Stimulated activated CD4-positive, alpha-beta T cell treated with anti-CD3 and anti-CD28 coated beads, TNF-alpha, amount 100 ng/mL, for 4 hours (primary cell): ENCODE results near the gene OR51E1.

Experiments used
- DNase-seq, 3 experiments: peaks; one replicate each; pipeline ENCODE4 v3.0.0-alpha.2; 2020; ENCODE audit warnings: low read depth in 3 of 3

Gene OR51E1

GRCh38 chr11:4654635-4655369 lies 11.0 kb downstream of the OR51E1 start:
- no peak for DNase-seq

DNA sequence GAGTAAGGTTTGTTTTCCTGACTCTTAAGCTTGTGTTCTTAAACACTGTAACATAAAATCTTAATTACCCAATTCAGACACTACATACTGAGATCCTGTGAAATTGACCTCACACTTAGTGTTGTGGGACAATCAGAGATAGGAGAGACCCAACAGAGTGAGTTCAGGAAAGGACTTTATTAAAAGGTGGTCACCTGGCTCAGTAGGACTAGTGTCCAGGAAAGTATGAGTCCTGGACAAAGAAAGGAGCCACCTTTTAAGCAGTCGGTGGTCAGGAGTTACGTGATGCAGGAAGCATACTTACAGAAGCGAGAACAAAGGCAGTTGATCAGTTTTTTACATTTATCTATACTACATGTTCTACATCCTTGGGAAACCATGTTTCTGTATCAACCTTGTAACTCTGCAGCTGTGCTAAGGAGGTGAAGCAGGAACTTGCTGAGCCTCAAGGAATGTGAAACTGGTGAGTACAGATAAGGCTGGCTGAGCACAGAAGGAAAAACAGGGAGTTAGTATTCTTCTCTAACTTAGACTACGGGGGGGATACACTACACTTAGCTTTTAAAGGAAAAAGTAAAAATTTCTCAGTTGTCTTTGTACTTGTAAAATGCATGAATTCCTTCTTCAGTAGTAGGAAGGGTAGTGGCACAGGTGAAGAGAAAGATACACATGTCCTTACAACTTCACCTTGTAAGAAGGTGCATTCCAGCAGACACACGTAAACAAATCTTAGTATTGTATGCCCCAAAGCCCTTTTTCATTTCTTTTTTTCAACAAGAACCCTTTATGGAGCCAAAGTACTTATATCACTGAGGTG lies 15.1 kb downstream of the OR51E1 start:
- DNase-seq, result no peak

DNA sequence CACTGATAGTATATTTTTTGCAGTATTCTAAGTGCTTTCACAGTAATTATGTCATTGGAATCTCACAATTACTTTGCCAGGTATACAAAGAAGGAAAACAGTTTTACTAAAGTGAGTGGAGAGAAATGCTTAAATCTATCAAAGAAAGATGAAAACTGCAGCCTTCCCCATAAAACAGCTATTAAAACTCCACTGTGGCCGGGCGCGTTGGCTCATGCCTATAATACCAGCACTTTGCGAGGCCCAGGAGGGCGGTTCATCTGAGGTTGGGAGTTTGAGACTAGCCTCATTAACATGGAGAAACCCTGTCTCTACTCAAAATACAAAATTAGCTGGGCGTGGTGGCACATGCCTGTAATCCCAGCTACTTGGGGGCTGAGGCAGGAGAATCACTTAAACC lies 19.1 kb downstream of the OR51E1 start:
- DNase-seq, result no peak

GRCh38 chr11:4664183-4664582 lies 20.4 kb downstream of the OR51E1 start:
- no peak for DNase-seq

DNA sequence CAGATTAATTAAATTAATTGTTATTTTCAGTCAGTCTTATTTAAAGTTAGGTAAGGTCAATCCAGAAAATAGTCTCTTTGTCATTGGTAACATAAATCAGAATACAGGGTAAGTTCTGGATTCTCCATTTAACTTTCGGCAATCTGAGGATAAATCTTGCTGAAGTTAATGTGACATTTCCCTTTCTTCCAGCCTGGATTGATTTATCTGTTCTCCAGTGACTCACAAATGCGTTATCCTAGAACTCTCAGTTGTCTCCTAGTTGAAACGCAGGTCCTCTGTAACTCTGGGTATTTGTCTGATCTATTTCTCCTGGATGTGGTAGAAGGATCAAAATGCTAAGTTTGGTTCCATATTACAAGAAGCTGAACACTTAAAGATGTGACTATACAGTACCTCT lies 21.0 kb downstream of the OR51E1 start:
- DNase-seq, result no peak

DNA sequence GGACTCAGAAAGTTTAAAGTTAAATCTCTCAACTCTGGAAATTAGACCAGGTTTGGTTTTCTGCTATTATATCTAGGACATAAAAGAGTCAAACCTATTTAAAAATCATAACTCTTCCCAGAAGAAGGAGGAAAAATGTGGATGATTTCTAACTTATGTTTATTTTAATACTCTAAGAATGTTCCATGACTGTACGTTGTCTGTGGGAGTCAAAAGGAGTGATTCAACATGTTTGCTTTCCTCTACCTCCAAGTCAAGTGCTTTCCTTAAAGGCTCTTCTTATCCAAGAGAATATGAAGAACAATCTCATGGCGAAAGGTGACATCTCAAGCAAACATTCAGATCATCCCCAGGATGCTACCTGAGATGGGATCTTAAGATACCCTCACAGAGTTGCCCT lies 21.6 kb downstream of the OR51E1 start:
- DNase-seq, result no peak

- DNase-seq, result no peak
Observed at GRCh38 chr11:4671741-4672140, 28.0 kb downstream of the OR51E1 start.

- DNase-seq, result no peak
Observed at GRCh38 chr11:4672470-4672869, 28.7 kb downstream of the OR51E1 start.

DNA sequence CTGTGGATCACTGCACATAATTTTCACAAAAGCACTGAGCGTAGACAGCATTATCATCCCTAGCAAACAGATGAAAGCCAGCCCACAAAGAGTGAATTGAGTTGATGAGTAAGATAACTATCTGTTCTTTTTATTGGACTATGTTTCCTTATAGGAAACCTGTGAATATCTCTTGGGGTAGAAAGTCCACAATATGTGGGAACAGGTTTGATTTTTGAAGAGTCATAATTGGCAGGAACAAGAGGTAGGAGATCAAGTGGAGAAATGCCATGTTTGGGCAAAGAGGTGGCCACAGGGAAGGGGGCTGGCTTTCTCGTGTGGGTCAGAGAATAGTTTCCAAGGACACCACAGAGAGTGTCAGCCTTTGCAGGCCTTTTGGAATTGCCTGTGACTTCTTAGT lies 30.0 kb downstream of the OR51E1 start:
- DNase-seq, result no peak

- DNase-seq, result no peak
Observed at GRCh38 chr11:4677948-4678347, 34.2 kb downstream of the OR51E1 start.

- no peak for DNase-seq
Observed at GRCh38 chr11:4680341-4680740, 36.6 kb downstream of the OR51E1 start.

GRCh38 chr11:4682623-4683419 lies 39.0 kb downstream of the OR51E1 start:
- DNase-seq, result no peak

GRCh38 chr11:4684631-4685285 lies 41.0 kb downstream of the OR51E1 start:
- no peak for DNase-seq

GRCh38 chr11:4695442-4695841 lies 51.7 kb downstream of the OR51E1 start:
- no peak for DNase-seq

DNA sequence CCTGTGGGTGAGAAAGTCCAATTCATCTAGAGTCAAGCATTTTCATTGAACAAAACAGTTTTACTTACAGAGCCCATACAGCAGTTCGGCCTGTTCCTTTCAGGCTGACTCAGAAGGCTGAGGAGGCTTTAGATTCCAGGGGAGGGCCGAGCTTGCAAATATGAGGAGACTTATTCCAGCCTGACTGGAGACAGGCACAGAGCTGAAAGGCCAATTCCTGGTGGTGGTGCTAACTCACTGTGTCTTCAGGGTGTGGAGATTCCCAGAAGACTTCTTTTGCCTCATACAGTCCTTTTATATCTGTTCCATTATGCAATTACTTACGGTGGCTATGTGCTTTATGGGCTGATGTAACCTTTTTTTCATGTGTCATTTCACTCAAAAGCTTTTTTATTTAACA lies 53.8 kb downstream of the OR51E1 start, which contains the start of gene OR51E2:
Gene OR51E2, minus strand, starts transcription at position 269 of the 400 bp plus-strand sequence. CDS start 15,142 bp downstream, outside the sequence.
- no peak for DNase-seq

GRCh38 chr11:4699697-4700435 lies 56.1 kb downstream of the OR51E1 start:
- DNase-seq, result no peak

DNA sequence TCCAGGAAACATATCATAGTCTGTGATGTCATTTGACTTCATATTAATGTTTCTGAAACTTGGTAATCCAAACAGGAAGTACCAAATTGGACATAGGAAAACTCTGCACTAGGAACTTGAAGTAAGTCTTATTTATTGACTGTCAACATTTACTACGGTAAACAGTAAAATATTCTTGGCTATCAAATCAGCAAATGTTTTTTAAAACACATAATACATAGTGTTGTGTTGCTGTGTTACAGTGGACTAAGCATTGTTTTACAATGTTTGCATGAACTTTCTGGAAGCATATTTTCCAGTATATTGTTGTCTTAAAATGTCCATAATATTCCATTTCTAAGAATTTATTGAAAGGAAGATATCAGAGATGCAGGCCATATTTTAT lies 56.6 kb downstream of the OR51E1 start:
- DNase-seq, result no peak

DNA sequence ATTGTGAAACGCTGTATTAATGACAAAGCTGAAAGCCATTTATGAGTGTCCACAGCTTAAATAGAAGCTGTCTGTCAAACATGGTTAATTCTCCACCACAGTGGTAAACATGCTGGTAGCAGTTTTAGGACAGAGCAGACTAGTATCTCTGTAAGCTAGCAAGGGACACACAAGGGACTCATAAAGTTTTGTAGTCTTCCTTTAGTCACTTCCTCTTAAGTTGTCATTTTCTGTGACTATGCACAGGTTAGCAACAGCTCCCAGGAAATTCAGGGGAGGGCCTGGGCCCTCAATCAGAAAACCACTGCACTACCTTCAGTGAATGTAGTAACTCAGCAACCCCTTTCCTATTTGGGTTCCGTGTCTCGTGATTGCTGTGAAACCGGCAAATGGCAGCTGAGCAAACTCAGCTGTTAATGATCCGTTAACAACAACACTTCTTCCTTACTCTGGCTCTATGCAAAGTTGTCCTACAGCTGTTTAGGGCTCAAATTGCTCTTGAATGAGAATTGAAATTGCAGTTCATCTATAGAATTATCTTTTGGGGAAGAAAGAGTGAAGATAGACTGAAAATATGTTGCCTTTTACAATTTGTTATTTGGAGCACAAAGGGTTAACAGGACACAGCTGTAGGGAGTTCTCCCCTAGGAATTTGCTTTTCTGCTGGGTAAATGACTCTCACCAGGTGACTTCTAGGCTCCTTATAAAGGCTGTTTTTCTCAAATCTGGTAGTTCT lies 60.4 kb downstream of the OR51E1 start, which contains the start of gene MMP26:
Gene MMP26, plus strand, starts transcription at position 731 of the 736 bp plus-strand sequence.
- DNase-seq, result no peak

DNA sequence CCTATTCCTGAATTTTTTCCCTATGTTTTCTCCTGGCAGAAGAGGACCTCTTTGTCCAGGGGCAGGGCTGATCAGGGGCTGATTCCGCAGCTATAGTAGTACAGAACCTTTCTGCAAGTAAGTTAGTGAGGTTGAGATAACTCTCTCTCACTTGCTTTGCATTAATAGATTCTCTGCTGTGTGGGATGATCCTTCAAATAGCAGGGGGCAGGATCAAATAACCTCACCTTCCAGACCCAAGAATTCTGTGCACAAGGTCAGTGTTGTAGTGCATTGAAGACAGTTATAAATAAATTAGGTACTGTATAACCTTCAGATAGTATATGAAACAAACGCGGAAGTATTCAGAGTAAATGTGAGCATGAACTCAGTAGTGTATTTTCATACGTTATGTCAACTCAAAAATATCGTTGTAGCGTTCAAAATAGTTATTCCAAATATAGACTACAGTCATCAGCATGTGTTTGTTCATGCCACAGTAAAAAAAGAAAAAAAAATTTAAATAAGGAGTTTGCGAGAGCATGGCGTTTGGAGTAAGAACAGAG lies 61.1 kb downstream of the OR51E1 start:
- DNase-seq, result no peak
